HCT116 (cell line): Measurements from ENCODE around the gene SYNPR. TPM values are rescaled to one million over a fixed set of nuclear protein-coding genes. Genes with fewer than 3 reads are reported as not detected.

Source experiments
- ATAC-seq: fragments of 200-7000 bp; cut with Tn5 transposase; 2 replicates; pipeline ENCODE4 v1.9.1; 2020; ENCODE audit warnings: mild to moderate bottlenecking, moderate library complexity
- BruUV-seq: library from RNA; stranded (reverse); fragments of 400-500 nt; replicated peaks from 2 replicates; lab custom pipeline; 2021; lab: Mats Ljungman, UMichigan
- CTCF ChIA-PET: fragments of 300-600 bp; sonication (Branson Sonifier 250); formaldehyde crosslinking; loops from one replicate; lab custom pipeline; 2021; ENCODE audit warnings: antibody characterized with exemption; lab: Charles Lee
- POLR2A ChIA-PET: fragments of 300-600, 350-600 bp; sonication (Branson Sonifier 250); formaldehyde crosslinking; loops from one replicate; lab custom pipeline; 2021; ENCODE audit warnings: antibody characterized with exemption; lab: Charles Lee
- RAD21 ChIA-PET, 2 experiments: fragments of 300-600 bp; sonication (Branson Sonifier 250); formaldehyde crosslinking; loops; one replicate each; lab custom pipeline; 2023; ENCODE audit warnings: low total read pairs in 2 of 2; ENCODE audit not compliant: uncharacterized antibody in 2 of 2, unreplicated experiment in 2 of 2, low non-redundant PET in 1 of 2; lab: Charles Lee
- DNase-seq: peaks from one replicate; pipeline ENCODE4 v3.0.0-alpha.2; 2010; ENCODE audit warnings: low read depth, low spot score
- H2AFZ ChIP-seq: fragments of 200-600 bp; shearing (Covaris generic), sonication (generic); 2 replicates; pipeline ENCODE4 v1.6.1; 2017; ENCODE audit warnings: low read depth, mixed run types, mixed read lengths, antibody characterized with exemption, low read length; ENCODE audit not compliant: poor library complexity, severe bottlenecking
- H3K27ac ChIP-seq: 2 replicates; pipeline ENCODE4 v1.5.1; 2012; ENCODE audit warnings: low read depth, low read length
- H3K27me3 ChIP-seq: fragments of 200-600 bp; sonication (generic); 2 replicates; pipeline ENCODE4 v1.6.1; 2016; ENCODE audit warnings: mixed run types, low read length, mixed read lengths; ENCODE audit not compliant: insufficient read depth
- H3K36me3 ChIP-seq, 2 experiments: fragments of 200-500 bp in 1 of 2; fragments of 200-600 bp in 1 of 2; sonication (Bioruptor generic) in 1 of 2; sonication (generic) in 1 of 2; 2 replicates each; pipeline versions ENCODE4 v1.5.1 to v1.6.1; 2014 to 2016; ENCODE audit warnings: low read length in 2 of 2, inconsistent platforms in 1 of 2, mixed read lengths in 1 of 2, mixed run types in 1 of 2; ENCODE audit not compliant: insufficient read depth in 2 of 2, control insufficient read depth in 1 of 2
- H3K4me1 ChIP-seq, 2 experiments: fragments of 200-600 bp in 1 of 2; sonication (generic) in 1 of 2; 2 replicates each; pipeline versions ENCODE4 v1.5.1 to v1.6.1; 2012 to 2017; ENCODE audit warnings: low read length in 2 of 2, inconsistent platforms in 1 of 2, mild to moderate bottlenecking in 1 of 2, mixed read lengths in 1 of 2, mixed run types in 1 of 2, moderate library complexity in 1 of 2; ENCODE audit not compliant: insufficient read depth in 2 of 2, control insufficient read depth in 1 of 2
- H3K4me2 ChIP-seq: fragments of 200-600 bp; sonication (generic); 2 replicates; pipeline ENCODE4 v1.6.1; 2017; ENCODE audit warnings: mixed run types, low read length, mixed read lengths
- H3K4me3 ChIP-seq, 2 experiments: fragments of 200-600 bp in 1 of 2; sonication (generic) in 1 of 2; replicated peaks in 1 of 2; 2 replicates each; pipeline ENCODE4 v1.5.1; 2011 to 2016; ENCODE audit warnings: low read length in 2 of 2, control low read depth in 1 of 2, low read depth in 1 of 2, mild to moderate bottlenecking in 1 of 2, mixed read lengths in 1 of 2, mixed run types in 1 of 2
- H3K79me2 ChIP-seq: fragments of 200-600 bp; sonication (generic); 2 replicates; pipeline ENCODE4 v1.6.1; 2017; ENCODE audit warnings: mild to moderate bottlenecking, mixed run types, low read length, moderate library complexity, mixed read lengths; ENCODE audit not compliant: insufficient read depth
- H3K9ac ChIP-seq: fragments of 200-600 bp; sonication (generic); 2 replicates; pipeline ENCODE4 v1.6.1; 2016; ENCODE audit warnings: low read length, mixed read lengths
- H3K9me2 ChIP-seq: fragments of 200-600 bp; sonication (generic), shearing (Covaris generic); 2 replicates; pipeline ENCODE4 v1.6.1; 2017; ENCODE audit warnings: mixed run types, mild to moderate bottlenecking, moderate library complexity; ENCODE audit not compliant: insufficient read depth
- H3K9me3 ChIP-seq, 2 experiments: fragments of 200-500 bp in 1 of 2; fragments of 200-600 bp in 1 of 2; sonication (Bioruptor generic) in 1 of 2; sonication (generic) in 1 of 2; 2 replicates each; pipeline ENCODE4 v1.6.1; 2014 to 2017; ENCODE audit warnings: low read length in 2 of 2, mixed read lengths in 2 of 2, inconsistent platforms in 1 of 2, low read depth in 1 of 2, mild to moderate bottlenecking in 1 of 2, mixed run types in 1 of 2, moderate library complexity in 1 of 2; ENCODE audit not compliant: control insufficient read depth in 1 of 2, insufficient read depth in 1 of 2
- H4K20me1 ChIP-seq: fragments of 200-600 bp; sonication (generic), shearing (Covaris generic); 2 replicates; pipeline ENCODE4 v1.6.1; 2017; ENCODE audit warnings: mixed run types, mild to moderate bottlenecking, moderate library complexity; ENCODE audit not compliant: insufficient read depth
- ATF3 ChIP-seq: IDR thresholded peaks from 2 replicates; pipeline ENCODE4 v1.6.1; 2012
- CBX3 ChIP-seq: IDR thresholded peaks from 2 replicates; pipeline ENCODE4 v1.6.1; 2012; ENCODE audit warnings: low read depth
- CEBPB ChIP-seq: IDR thresholded peaks from 2 replicates; pipeline ENCODE4 v1.6.1; 2012; ENCODE audit warnings: low read depth
- CTCF ChIP-seq, 3 experiments: fragments of 200-600 bp in 1 of 3; sonication (generic) in 1 of 3; IDR thresholded peaks in 2 of 3; conservative IDR thresholded peaks in 1 of 3; 2 replicates each; pipeline ENCODE4 v1.5.1; 2012 to 2017; ENCODE audit warnings: low read depth in 2 of 3, low read length in 2 of 3, antibody characterized with exemption in 1 of 3, borderline replicate concordance in 1 of 3, control low read depth in 1 of 3, mild to moderate bottlenecking in 1 of 3, mixed read lengths in 1 of 3, mixed run types in 1 of 3, moderate library complexity in 1 of 3; ENCODE audit not compliant: insufficient read depth in 1 of 3
- EGR1 ChIP-seq: IDR thresholded peaks from 2 replicates; pipeline ENCODE4 v1.6.1; 2012; ENCODE audit warnings: low read depth
- ELF1 ChIP-seq: IDR thresholded peaks from 2 replicates; pipeline ENCODE4 v1.6.1; 2012; ENCODE audit warnings: low read depth, borderline replicate concordance
- EZH2 ChIP-seq: fragments of 200-600 bp; sonication (generic); IDR thresholded peaks from 2 replicates; pipeline ENCODE4 v1.6.1; 2017; ENCODE audit warnings: antibody characterized with exemption, mixed run types
- EZH2phosphoT487 ChIP-seq: fragments of 200-600 bp; IDR thresholded peaks from 2 replicates; pipeline ENCODE4 v1.6.1; 2018; ENCODE audit warnings: antibody characterized with exemption, borderline replicate concordance
- MAX ChIP-seq: IDR thresholded peaks from 2 replicates; pipeline ENCODE4 v1.6.1; 2012
- POLR2AphosphoS5 ChIP-seq: IDR thresholded peaks from 2 replicates; pipeline ENCODE4 v1.6.1; 2011; ENCODE audit warnings: mild to moderate bottlenecking, low read depth, low read length, moderate library complexity
- RAD21 ChIP-seq: IDR thresholded peaks from 2 replicates; pipeline ENCODE4 v1.6.1; 2012; ENCODE audit warnings: low read depth, mild to moderate bottlenecking
- REST ChIP-seq: IDR thresholded peaks from 2 replicates; pipeline ENCODE4 v1.6.1; 2012; ENCODE audit warnings: low read depth
- SIN3A ChIP-seq: IDR thresholded peaks from 2 replicates; pipeline ENCODE4 v1.6.1; 2012; ENCODE audit warnings: low read depth
- SP1 ChIP-seq: IDR thresholded peaks from 2 replicates; pipeline ENCODE4 v1.6.1; 2012; ENCODE audit warnings: low read depth
- SRF ChIP-seq: IDR thresholded peaks from 2 replicates; pipeline ENCODE4 v1.6.1; 2012; ENCODE audit warnings: low read depth
- TCF7L2 ChIP-seq: IDR thresholded peaks from 2 replicates; pipeline ENCODE4 v1.7.0; 2011; ENCODE audit warnings: borderline replicate concordance, inconsistent platforms; ENCODE audit not compliant: insufficient read depth, insufficient read length; ENCODE audit errors: extremely low read depth
- YY1 ChIP-seq: IDR thresholded peaks from 2 replicates; pipeline ENCODE4 v1.6.1; 2011; ENCODE audit warnings: low read length, low read depth, moderate library complexity, mild to moderate bottlenecking; ENCODE audit not compliant: insufficient replicate concordance; ENCODE audit errors: extremely low read depth
- ZBTB33 ChIP-seq: IDR thresholded peaks from 2 replicates; pipeline ENCODE4 v1.6.1; 2011; ENCODE audit warnings: mild to moderate bottlenecking, low read length, moderate library complexity; ENCODE audit not compliant: insufficient replicate concordance; ENCODE audit errors: extremely low read depth
- ZFX ChIP-seq: fragments of 450-650 bp; IDR thresholded peaks from 2 replicates; pipeline ENCODE4 v1.6.1; 2017
- ZNF274 ChIP-seq: fragments of 200-500 bp; sonication (Bioruptor generic); IDR thresholded peaks from 2 replicates; pipeline ENCODE4 v1.6.1; 2014; ENCODE audit warnings: mild to moderate bottlenecking, low read depth, low read length, inconsistent platforms
- intact Hi-C: fragments of 100-400 bp; cut with micrococcal nuclease; formaldehyde crosslinking; loops from 2 replicates; pipeline ENCODE4 v1.10.0; 2022
- total RNA-seq: library from RNA; stranded (reverse); gene quantifications from one replicate; pipeline ENCODE4 v1.2.1, GENCODE V29; 2021; ENCODE audit not compliant: unreplicated experiment

The SYNPR gene
- total RNA-seq, 1 experiment from 2014 or later: not detected

GRCh38 chr3:63519426-63519825 lies 241.3 kb downstream of the SYNPR start:
- TF ChIP-seq MAX: no peak
- no peak for TF ChIP-seq ATF3
- TF ChIP-seq REST: no peak
- no peak for TF ChIP-seq ZFX
- TF ChIP-seq EZH2: no peak
- TF ChIP-seq CBX3: no peak
- TF ChIP-seq CEBPB: no peak
- TF ChIP-seq EZH2phosphoT487: no peak
- TF ChIP-seq SRF: no peak
- TF ChIP-seq CTCF (IDR thresholded peaks at IDR 0.05 in 2 of 3, conservative IDR thresholded peaks at IDR 0.05 in 1 of 3; ENCODE audit: borderline replicate concordance in 1 of 3, insufficient read depth in 1 of 3, low read depth in 2 of 3, low read length in 2 of 3): no peak
- TF ChIP-seq TCF7L2: no peak
- TF ChIP-seq EGR1: no peak
- TF ChIP-seq SP1: no peak
- no peak for TF ChIP-seq ZNF274
- no peak for TF ChIP-seq YY1
- TF ChIP-seq ZBTB33: no peak
- TF ChIP-seq ELF1: no peak
- no peak for TF ChIP-seq SIN3A
- no peak for TF ChIP-seq POLR2AphosphoS5
- TF ChIP-seq RAD21: no peak
- CTCF ChIA-PET: no interaction called here
- no peaks in the 10 kb centered on the region for H3K79me2 ChIP-seq
- H3K9me3 ChIP-seq: no peaks in the 10 kb centered on the region
- DNase-seq (no peak), ATAC-seq (no peak)
- no peaks in the 10 kb centered on the region for H3K36me3 ChIP-seq
- H3K27me3 ChIP-seq: peaks cover under 1% of the 10 kb centered on the region; the same call in 1 of the 2 replicates
- no peaks in the 10 kb centered on the region for H3K4me1 ChIP-seq
- RAD21 ChIA-PET: interaction anchor here in 1 of 2 experiments (0.6 kb wide), 1 partner anchor 266 kb away, joined by 3 read pairs; no protein-coding TSS in a partner anchor
- no peaks in the 10 kb centered on the region for H4K20me1 ChIP-seq
- no peaks in the 10 kb centered on the region for H3K9me2 ChIP-seq
- no peak overlapping the region for H3K4me2 ChIP-seq
- H3K9ac ChIP-seq: no peak overlapping the region
- no peak overlapping the region for H3K27ac ChIP-seq
- POLR2A ChIA-PET: no interaction called here
- BruUV-seq: no TSS peak
- intact Hi-C loops: no loop called here
- no peak overlapping the region for H3K4me3 ChIP-seq
- H2AFZ ChIP-seq: no peak overlapping the region
